GM21825 (cell line): Measurements from ENCODE around the gene BMP7.
"Not testable (repeated sequence)": the region's sequence is repeated elsewhere in the genome, so short reads cannot be mapped to it uniquely, and the experiment has no call there.

Source experiments
- ATAC-seq: cut with Tn5 transposase; IDR thresholded peaks from one replicate; pipeline ENCODE4 v1.9.1; 2021; ENCODE audit warnings: mild to moderate bottlenecking, moderate library complexity; ENCODE audit not compliant: unreplicated experiment

Gene BMP7

DNA sequence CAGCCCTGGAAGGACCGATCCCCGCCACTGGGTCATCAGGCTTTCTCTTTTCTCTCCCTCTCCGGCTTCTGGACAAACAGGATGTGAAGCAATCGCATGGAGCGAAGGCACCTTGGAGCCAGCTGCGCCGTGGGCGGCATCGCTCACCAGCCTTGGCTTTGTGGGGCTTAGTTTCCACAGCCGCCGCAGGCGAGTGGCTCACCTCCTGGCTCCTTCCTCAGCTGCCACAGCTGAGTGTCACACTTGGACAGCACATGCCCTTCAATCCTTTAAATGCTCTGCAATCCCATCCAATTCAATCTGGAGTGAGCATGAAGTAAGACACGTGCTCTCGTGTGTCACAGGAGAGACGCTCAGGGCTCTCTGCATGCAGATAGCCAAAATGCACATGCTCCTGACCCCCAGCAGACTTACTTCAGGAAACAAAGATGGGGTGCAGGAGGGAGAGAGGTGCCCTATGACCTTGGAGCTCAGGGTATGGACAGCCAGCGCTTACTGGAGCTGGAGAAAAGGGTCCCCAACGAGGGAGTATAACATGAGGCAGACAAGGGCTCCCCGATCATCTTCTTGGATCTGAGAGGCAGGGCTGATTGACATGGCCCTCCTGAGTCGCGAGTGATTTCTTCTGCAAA, 70.9 kb downstream of the BMP7 start:
- no peak for ATAC-seq

DNA sequence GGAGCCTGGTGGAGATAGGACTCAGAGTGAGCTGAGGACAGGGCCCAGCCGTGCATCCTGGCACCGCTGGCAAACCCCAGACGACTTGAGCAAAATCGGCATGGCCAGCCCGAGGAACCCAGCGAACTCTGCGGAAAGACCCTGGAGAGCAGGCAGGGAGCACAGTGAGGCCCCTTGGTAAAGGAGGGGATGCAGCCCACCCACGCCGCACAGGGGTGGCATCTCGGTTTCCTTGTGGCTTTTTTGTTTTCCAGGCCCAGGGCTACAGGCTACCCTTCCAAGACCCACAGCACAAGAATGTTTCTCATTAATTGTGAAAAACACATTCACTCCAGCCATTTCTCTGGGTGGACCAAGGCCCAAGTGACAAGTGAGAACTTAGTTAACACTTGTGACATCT, 71.4 kb downstream of the BMP7 start:
- no peak for ATAC-seq

DNA sequence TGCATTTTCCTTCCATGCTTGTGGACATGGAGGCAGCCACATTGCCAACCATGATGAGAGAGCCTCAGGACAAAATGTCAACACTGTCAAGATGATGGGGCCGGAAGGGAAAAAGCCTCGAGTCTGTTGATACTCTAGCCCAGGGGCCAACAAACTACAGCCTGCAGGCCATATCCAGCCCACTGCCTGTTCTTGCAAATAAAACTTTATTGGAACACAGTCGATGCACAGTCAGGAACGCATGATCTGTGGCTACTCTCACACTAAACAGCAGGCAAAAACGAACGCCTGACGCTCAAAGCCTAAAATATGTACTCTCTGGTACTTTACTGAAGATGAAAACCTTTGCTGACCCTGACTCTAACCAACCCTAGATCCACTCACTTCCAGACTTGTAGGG, 72.3 kb downstream of the BMP7 start:
- ATAC-seq: no peak

DNA sequence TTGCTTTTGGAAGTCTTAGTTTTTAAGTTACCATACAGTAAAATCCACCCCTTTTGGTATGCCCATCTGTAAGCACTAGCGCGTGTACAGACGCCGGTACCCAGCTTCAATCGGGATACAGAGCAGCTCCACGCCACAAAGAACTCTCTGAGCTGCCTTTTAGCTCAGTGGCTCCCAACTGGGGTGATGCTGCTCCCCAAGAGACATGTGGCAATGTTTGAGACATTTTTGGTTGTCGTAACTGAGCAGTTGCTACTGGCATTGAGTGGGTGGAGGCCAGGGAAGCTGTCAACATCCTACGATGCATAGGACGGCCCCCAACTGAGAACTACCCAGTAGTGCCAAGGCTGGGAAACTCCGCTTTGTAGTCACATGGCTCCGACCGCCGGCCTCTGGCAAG, 73.3 kb downstream of the BMP7 start:
- ATAC-seq: no peak

DNA sequence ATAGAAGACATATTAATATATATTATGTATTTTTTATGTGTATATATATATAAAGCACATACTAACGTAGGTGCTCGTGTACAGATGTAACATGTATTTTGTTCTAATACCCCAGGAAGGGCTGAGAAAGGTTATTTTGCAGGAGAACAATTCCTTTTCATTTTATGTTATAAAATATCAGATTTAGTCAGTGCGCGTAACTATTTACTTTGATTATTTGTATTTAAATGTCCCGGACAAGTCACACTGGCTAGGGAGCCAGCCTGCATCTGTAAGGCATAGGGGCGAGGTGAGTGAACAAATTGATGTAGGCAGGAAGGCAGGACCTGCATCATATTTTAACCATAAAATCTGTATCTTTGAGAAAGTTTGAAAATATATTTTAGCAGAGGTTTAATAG, 74.1 kb downstream of the BMP7 start:
- no peak for ATAC-seq

DNA sequence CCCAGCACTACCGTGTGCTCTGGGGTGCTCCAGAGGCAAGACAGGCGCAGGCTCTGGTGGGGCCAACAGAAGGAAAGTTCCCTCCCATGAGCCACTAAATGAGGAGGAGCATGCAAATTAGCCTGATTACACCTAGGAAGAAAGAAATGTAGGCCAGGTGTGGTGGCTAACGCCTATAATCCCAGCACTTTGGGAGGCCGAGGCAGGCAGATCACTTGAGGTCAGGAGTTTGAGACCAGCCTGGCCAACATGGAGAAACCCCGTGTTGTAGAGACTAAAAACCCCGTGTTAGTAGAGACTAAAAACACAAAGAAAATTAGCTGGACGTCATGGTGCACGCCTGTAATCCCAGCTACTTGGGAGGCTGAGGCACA, 75.2 kb downstream of the BMP7 start:
- not testable (repeated sequence) for ATAC-seq

DNA sequence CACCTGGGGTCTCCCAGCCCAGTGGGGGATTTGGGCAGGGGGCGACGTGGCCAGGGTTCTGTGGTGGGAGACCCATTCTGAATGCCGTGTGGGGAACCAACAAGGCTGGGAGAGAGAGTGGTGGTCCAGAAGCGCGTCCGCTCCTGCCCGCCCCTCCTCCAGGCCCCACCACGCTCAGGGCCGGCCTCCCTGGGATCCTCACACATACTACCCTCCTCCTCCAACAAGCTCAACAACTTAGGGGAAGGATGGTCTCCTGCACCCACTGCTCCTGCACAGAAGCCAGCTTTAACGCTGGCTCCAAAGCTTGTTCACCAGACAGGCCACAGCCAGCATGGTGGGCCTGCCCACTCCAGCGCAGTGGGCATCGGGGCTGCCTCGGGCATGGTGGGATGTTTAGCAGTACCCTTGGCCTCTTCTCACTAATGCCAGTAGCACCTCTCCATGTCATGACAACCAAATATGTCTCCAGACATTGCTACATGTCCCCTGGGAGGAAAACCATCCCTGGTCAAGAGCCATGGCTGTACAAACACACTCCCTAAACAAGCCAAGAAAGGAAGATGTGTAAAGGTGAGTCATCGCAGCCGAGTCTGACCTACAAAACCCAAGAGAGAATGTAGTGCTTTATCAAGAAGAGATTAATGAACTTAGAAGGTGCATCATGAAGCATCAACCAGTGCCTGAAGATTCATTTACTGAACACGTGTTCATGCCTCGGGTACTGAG, 75.7 kb downstream of the BMP7 start:
- no peak for ATAC-seq

DNA sequence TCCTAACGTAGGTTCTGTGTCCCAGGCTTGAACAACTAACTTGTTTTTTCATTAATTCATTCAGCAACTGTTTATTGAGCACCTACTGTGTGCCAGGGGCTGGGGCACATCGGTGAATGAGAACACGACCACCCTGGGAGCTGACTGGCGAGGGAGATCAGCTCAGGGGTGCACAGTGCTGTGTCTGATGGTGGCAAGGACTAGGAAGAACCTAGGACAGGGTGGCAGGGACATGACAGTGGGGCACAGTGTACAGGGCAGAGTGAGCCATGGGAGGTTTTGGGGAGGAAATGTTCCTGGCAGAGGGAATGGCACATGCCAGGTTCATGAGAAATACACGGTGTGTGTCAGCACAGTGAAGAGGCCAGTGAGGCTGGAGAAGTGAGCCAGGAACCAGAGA, 76.7 kb downstream of the BMP7 start:
- ATAC-seq: no peak

DNA sequence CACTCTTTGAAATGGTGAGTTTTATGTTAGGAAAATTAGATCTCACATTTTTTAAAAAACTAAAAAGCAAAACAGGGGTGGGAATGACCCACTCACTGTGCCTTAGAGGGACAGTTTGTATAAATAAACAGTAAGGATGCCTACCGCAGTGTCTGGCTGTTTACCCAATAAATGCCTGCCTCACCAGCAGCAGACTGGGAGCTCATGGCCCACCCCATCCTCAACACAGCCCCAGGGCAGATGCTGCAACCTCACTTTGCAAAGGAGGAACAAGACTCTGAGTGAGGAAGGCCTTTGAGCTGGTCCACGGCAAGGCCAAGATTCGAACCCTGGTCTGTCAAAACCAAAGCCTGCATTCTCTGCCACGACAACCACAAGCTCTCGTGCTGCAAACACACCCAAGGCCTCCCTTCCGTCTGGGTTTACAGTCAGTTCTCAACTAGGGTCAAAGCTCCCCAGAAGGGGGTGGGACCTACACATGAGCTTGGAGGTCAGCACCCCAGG, 77.8 kb downstream of the BMP7 start:
- ATAC-seq: no peak

DNA sequence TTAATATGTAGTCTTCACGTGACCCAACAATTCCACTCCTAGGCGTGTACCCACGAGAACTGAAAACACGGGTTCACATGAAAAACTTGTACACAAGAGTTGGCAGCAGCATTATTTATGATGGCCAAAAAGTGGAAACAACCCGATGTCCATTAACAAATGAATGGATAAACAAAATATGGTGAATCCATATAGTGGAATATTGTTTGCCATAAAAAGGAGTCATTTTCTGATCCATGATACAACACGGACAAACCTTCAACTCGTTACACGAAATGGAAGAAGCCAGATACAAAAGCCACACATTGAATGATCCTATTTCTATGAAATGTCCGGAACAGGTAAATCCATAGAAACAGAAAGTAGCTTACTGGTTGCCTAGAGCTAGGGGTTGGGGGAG, 78.4 kb downstream of the BMP7 start:
- no peak for ATAC-seq

DNA sequence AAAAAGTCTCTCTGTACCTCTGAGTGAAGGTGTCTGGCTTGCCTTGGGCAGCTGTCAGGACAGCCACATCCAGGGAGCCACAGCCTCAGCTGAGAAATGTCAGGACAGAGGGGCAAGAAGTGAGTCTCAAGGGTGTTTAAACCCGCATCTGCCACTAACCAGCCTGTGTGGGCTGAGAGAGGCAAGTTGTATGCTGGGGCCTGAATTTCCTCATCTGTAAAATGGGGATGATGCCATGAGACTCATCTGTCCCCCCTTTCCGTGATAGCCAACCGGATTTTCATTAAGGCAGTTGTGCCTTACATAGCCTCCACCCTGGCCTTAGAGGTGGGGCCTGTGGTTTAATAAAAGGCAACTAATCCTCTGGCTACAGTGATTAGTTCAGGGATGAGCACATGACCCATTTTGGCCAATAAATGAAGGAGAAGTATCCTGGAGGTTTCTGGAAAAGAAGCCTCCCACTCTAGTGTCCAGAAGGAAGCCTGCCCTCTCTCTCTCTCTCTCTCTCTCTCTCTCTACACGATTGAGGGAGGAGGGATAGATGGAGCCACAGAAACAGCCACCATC, 79.3 kb downstream of the BMP7 start:
- ATAC-seq: no peak

DNA sequence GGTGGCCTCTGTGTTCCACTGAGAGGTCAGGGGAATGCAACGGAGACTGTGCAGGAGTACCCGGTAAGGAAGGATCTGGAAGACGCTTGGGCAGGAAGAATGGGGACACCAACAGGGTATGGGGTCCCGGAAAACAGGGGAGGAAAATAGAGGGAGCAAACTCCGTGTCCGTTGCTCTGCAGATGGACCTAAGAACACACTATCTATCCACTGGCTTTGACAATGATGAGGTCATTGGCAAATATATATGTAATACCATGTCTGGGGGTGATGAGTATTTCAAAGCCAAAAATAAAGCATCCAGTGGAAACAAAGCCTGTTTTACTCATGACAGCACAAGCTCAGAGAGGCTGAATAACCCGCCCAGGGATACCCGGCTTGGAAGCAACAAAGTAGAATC, 80.2 kb downstream of the BMP7 start:
- ATAC-seq: no peak

DNA sequence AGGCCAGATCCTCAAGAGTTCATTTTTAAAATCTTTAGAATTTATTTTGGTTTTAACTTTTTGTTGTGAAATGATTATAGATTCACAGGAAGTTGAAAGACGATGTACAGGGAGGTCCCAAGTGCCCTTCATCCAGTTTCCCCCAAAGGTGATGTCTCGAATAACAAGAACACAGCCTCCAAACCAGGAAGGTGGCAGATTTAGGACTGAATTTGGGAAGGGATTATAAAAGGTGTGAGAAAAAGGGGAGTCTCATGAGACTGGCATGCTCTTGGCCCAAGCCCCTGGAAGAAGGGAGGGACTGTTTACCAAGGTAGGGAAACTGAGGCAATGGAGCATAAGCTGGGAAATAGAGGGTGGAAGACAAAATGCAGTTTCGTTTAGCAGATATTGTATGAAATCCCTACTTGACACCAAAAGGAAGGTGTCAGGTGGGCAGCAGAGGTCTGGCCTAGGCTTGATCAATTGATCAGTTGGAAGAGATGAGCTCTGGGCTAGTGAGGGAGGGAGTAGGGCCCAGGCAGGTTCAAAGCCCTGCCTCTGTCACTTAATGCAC, 81.2 kb downstream of the BMP7 start:
- ATAC-seq: no peak

DNA sequence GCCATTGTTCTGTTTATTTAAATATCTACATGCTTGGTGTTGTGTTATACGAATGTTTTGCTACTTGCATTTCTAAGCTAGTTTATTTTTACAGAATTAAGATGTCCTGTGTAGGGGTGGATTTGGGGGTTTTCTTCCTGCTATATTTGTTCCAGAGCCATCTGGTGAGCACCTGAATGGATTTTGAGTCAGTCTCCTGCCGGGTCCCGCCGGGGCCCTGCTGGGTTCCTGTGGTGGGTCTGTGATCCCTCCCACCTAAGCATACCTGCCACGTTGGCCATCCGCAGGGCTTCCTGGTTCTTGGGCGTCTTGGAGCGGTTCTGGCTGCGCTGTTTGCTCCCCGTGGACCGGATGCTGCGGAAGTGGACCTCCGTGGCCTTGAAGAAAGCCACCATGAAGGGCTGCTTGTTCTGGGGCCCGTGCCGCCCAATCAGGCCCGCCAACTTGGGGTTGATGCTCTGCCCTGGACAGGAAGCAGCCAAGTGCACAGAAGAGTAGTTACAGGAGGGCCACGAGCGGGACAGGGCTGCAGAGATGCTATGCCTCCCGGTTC, 82.9 kb downstream of the BMP7 start:
- ATAC-seq: no peak

DNA sequence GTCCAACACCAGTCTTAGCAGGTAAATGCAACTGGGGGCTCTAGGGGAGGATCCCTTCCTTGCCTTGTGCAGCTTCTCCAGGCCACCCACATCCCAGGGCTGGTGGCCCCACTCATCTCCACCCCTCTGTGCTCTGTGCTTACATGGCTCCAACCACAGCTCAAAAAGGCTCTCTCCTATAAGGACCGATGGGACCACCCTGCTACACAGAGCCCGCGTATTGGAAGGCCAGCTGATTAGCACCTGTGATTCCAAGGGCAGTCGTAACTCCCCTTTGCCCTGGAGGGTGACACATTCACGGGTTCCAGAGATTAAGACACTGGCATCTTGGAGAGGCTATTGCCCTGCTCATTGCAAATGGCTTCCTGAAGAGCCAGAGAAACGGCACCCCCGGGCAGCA, 84.8 kb downstream of the BMP7 start:
- no peak for ATAC-seq

DNA sequence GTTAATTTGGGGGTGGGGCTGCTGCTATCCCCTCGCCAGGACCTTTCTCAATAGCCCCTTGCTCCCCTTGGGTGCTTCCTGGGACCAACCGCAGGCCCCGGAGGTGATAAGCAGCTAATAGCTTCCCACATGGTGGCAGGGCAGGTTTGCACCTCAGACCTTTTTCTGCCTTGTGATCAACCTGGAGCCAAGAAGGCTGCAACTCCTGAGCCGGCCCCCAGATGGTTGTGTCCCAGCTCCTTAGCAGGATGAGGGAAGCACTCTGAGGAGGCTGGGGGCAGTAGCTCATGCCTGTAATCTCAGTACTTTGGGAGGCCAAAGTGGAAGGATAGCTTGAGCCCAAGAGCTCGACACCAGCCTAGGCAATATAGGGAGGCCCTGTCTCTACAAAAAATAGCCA, 85.5 kb downstream of the BMP7 start:
- no peak for ATAC-seq

DNA sequence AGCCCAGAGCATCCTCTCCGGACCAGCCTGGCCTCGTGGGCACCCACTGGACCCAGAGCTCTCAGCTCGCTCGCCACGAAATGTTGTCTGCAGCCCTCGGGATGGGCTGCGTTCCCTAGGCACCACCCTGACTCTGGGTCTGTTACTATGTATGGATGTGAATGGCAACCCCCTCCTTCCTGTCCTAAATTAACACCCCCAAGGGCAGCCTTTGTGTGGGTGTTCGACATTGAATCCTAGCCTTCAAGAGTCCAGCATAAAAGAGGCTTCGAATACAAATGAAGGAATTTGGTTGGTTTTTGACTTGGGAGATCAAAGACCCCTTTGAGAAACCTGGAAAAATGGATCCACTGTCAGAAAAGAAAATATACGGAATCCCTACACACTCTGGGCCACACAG, 86.1 kb downstream of the BMP7 start:
- ATAC-seq: no peak

DNA sequence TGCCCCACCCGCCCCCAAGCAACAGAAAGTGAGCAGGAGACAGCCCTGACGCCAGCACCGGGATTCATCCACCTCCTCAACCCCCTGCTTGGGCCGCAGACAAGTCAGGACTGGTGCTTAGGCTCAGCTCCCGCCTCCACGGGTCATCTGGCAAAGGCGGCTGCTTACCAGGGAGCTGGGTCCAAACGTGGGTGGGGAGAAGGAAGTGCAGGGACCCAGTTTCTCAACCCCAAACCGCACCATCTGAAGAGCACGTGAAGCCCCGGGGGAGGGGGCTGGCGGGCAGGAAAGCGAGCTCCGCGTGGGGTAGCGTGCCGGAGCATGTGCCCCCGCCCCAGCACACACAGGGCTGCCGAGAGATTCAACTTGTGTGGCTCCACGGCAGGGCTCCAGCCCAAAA, 87.2 kb downstream of the BMP7 start:
- ATAC-seq: no peak

DNA sequence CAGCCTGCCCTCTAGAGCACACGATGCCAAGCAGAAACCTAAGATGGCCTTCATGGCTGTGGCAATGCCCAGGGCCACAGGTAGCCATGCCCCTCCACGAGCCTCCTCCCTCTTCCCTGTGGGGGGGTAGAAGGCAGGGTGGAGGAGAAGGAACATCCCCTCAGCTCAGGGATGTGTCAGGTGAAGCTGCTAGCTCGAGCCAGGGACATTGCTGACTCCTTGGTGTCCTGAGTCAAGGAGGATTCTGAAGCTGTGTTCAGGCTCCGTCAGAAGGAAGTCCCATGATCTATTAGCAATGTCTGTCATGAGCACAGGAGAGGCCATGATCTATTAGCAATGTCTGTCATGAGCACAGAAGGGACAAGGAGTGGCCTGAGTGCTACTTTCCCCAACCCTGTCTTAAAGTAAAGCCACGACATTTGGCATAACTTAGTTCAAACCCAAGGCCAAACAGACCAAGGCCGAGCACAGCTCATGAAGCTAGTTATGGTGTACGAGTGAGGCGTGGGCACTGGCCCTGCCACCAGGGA, 87.8 kb downstream of the BMP7 start:
- no peak for ATAC-seq

DNA sequence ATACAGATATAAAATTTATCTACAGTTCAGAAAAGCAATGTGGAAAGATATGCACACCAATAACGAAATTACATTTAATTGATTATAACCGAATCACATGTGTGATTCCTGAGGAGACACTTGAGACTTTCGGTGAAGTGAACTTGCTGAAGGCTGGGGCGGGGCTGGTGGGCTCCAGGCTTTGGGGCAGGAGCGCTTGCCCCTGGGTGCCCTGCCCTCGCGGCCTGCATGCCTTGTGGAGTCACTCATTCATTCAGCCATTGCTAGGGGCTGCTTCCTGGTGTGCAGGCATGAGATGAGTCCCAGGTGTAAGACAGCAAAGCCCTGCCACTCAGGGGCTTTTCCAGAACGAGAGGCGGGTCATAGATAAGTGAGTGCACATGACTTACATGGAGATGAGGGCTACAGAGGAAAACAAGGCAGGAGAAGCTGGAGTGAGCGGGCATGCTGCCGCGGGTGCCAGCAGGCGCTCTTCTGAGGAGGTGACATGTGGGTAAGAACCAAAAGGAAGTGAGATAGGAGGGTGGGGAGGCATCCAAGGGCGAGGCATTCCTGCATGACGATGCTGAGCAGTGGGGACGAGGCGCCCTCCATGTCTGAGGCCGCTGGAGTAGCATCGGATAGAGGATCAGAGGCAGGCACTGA, 88.7 kb downstream of the BMP7 start:
- no peak for ATAC-seq

DNA sequence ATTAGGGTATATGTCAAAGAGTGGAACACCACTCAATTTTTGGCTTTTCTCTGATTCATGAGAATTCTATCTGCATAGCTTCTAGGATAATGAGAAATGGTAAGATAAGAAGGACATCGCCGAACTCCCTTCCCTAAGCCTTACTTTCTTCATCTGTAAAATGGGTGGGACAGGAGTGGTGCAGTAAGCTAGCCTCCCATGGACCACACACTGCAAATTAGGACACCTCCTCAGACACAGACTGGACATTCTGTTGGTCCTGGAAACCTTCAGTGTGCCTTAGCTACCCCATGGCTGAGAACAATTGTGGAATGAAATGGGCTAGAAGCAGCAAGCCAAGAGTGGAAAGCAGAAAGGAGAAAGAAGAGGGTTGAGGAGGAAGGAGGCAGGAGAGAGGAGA, 89.6 kb downstream of the BMP7 start:
- ATAC-seq: no peak
